Glomerular visceral epithelial cell (primary cell): ENCODE results near the gene KCNQ5.
A peak's percentile ranks its signal among the peaks of the same experiment; 100 is the strongest.

Experiments
- DNase-seq: peaks from one replicate; pipeline ENCODE4 v3.0.0-alpha.2; 2016; ENCODE audit errors: extremely low spot score

Gene KCNQ5

DNA sequence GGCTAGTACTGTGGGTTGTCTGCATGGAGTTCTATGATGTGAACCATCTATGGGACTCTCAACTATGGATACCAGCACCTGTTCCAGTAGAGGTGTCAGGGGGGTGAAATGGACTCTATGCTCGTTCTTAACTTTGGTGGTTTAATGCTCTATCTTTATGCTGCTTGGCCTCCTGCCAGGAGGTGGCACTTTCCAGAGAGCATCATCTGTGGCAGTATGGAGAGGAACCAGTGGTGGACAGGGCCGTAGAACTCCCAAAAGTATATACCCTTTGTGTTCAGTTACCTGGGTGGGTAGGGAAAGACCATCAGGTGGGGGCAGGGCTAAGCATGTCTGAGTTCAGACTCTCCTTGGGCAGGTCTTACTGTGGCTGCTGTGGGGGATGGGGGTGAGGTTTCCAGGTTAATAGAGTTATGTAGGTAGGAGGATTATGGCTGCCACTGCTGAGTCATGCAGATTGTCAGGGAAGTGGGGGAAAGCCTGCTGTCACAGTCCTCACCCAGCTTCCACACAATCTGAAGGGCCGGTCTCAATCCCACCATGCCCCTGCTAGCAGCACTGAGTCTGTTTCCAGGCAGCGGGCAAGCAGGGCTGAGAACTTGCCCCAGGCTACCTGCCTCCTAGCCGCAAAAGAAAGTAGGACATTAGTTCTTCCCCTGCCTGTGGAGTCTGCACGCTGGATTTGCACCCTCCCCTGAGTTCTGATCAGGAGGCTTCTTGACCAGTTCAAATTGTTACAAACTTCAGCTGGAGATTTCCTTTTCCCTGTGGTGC is 284.0 kb downstream of the KCNQ5 start:
- no peak for DNase-seq

GRCh38 chr6:72911463-72912155 is 289.7 kb downstream of the KCNQ5 start:
- DNase-seq, result peak; percentile 22

DNA sequence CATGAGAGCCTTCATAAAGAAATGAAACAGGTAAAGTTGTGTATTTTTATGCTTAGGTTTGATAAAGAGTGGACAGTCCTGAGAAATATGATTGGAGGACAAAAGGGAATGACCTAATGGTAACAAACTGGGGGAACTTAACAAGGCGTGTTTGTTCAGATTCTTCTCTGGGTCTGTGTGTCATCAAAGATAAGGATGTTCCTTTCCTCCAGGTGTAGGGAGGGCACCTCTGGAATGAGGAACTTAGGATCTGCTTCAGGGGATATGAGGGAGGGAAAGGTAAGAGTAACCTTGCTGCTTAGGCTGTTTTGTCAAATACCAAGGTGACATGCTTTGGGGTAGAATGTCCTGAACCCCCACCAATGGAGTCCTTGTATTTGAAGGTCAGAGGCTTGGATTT is 291.9 kb downstream of the KCNQ5 start:
- no peak for DNase-seq

GRCh38 chr6:72916298-72916697 is 294.4 kb downstream of the KCNQ5 start:
- DNase-seq, result no peak

DNA sequence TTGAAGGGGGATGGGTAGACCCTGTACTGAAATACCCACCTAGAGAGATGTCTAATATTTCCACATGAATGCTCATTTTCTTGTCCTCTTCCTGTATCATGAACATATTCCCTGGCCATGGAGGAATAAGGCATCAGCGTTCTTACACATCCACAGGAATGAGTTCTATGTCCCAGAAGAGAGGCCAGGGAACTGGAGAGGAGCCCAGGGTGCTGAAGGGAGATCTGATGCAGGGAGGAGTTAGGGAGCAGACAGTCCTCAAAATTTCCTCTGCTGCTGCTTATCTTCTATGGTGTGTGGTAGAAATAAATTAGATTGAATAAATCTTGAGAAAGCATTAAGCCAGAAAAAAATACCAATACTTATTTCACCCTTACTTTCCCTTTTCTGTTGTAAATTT is 295.0 kb downstream of the KCNQ5 start:
- no peak for DNase-seq

DNA sequence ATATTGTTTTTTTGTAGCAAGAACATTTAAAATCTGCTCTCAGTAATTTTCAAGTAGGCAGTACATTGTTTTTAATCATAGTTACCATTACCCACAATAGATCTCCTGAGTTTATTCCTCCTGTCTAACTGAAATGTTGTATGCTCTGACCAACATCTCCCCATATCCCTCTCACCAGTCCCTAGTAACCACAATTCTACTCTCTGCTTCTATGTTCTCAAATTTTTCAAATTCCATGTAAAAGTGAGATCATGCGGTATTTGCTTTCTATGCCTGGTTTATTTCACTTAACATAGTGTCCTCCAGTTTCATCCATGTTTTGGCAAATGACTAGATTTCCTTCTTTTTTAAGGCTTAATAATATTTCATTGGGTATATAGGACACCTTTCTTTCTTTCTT is 300.5 kb downstream of the KCNQ5 start:
- DNase-seq, result peak; percentile 9

GRCh38 chr6:72925136-72925535 is 303.3 kb downstream of the KCNQ5 start:
- DNase-seq, result no peak

GRCh38 chr6:72930556-72931132 is 308.8 kb downstream of the KCNQ5 start:
- no peak for DNase-seq

- DNase-seq, result no peak
Measured at GRCh38 chr6:72931325-72931887, 309.5 kb downstream of the KCNQ5 start.

DNA sequence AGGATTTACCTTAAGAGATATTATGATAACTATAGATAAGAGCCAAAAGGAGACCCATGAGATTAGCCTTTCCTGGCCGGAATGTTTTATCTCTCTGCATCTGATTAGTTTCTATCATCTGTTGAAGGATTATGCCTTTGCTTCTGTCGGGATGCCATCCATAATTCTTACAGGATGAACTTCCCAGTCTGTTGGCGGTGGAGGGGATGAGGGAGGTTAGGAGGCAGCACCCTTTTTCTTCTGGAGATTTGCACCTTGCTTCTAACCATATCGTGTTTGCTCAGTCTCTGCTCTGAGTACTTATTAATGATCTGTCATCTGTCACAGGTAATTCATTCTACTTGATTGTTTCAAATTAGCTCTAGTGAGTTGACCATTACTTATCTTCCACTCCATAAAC is 311.4 kb downstream of the KCNQ5 start:
- DNase-seq, result no peak

GRCh38 chr6:72936766-72937559 is 315.1 kb downstream of the KCNQ5 start:
- DNase-seq, result no peak

- DNase-seq, result no peak
Measured at GRCh38 chr6:72938104-72938503, 316.2 kb downstream of the KCNQ5 start.

GRCh38 chr6:72939004-72939403 is 317.1 kb downstream of the KCNQ5 start:
- DNase-seq, result no peak

DNA sequence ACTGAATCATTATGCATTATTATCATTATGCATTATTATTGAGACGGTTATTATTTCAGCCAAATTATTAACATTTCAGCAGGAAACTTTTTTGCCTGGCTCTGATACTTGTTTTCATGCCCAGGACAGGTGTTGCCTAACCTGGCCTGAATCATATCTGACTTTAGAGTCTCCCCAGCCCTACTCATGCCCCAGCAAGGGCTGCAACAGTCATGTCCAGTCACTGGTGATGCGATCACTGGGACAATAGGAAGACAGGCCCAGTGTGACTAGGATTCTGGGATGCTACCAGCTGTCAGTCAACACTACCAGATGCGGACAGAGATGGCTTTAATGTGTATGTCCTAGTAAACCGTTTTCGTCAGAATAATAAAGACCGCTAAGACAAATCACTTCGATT is 318.4 kb downstream of the KCNQ5 start:
- no peak for DNase-seq

DNA sequence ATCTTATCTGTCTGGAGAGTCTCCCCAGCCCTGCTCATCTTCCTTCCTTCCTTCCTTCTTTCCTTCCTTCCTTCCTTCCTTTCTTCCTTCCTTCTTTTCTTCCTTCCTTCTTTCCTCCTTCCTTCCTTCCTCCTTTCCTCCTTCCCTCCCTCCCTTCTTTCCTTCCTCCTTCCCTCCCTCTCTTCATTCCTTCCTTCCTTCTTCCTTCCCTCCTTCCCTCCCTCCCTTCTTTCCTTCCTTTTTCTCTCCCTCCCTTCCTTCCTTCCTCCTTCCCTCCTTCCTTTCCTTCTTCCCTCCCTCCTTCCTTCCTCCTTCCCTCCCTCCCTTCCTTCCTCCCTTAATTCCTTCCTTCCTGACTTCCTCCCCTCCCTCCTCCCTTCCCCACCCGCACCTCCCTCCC is 319.4 kb downstream of the KCNQ5 start:
- DNase-seq, result no peak

DNA sequence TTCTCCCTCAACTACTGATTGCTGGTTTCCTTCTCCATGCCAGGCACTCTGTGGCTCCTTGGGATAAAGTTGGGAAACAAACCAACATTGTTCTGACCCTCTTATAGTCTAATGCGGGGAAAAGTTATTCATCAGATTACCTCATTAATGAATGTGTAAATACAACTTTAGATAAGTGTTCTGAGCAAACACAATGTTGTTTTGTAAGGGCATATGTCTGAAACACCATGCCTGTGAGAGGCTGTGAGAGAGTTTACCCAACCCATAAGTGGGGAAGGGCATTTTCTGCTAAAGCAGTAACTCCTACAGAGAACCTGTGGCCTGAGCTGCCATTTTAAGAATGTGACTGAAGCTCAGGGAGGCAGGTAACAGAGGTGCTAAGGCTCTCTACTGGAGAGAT is 319.9 kb downstream of the KCNQ5 start:
- no peak for DNase-seq

DNA sequence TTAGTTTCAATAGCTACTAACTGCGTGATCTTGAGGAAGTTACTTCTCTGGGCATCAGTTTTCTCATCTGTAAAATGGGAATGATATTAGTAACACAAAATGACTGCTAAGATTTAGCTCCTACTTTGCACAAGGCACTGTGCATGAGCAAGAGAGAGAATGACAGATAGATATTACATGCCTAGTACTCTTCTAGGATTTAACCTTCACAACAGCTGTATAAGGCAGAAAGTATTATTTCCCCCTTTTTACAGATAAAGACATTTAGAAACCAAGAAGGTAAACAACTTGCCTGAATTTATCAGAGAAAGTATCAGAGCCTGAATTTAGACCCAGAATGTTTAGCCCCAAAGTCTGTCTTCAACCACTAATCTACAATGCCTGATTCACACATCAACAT is 321.8 kb downstream of the KCNQ5 start:
- no peak for DNase-seq

- DNase-seq, result no peak
Measured at GRCh38 chr6:72944660-72945059, 322.8 kb downstream of the KCNQ5 start.

GRCh38 chr6:72946774-72947173 is 324.9 kb downstream of the KCNQ5 start:
- DNase-seq, result no peak

DNA sequence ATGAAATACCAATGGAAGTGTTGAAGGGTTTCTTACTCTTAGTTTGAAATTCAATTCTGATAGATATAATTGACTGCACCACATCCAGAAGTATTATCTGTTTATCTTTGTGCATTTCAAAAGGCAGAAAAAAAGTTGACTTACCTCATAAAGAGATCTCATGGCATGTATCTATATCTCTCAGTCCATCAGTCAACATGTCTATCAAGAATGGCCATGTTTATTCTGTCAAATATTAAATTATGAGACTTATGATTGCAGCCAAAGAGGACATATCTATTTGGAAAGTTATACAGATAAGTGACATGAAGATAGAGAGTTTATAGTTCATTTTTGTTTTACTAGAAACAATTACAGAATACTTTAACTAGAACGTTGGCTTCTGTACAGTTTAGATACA is 325.7 kb downstream of the KCNQ5 start:
- DNase-seq, result no peak

DNA sequence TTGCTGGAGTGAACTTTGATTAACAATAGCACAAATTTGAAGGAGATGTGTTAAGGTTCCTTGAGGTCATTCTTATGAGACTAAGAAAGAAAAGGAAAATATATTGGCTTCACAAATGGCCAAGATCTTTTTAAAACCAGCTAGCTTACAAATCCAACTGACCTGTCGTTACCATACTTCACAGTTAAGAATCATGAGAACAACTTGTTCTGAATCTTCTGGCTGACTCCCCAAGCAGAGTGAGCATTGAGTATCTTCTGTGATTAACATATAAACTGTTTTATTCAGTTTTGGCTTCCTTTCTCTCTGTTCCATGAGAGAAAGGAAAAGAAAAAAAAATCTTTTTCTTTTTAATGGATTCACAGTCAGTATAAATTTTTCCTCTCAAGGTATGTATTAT is 326.3 kb downstream of the KCNQ5 start:
- DNase-seq, result no peak
